SK-N-SH treated with all-trans-retinoic acid at 6 μM for 48 hours (cell line): ENCODE measurements around the gene CABP4.
A peak's percentile ranks its signal among the peaks of the same experiment; 100 is the strongest.

ENCODE experiments used
- ATAC-seq: fragments of 200-7000 bp; cut with Tn5 transposase; 3 replicates; pipeline ENCODE4 v1.9.1; 2020; ENCODE audit warnings: mild to moderate bottlenecking, moderate library complexity
- ARNTL ChIP-seq: fragments of 450-650 bp; formaldehyde crosslinking; IDR thresholded peaks from 2 replicates; pipeline ENCODE4 v1.5.0; 2020; ENCODE audit warnings: low read depth, mild to moderate bottlenecking, moderate library complexity, borderline replicate concordance
- BACH2 ChIP-seq: fragments of 250-450 bp; sonication (Bioruptor Pico); IDR thresholded peaks from 2 replicates; pipeline ENCODE4 v1.9.0; 2021; ENCODE audit warnings: mild to moderate bottlenecking, borderline replicate concordance
- CREB5 ChIP-seq: fragments of 250-450 bp; sonication (Bioruptor Pico); IDR thresholded peaks from 2 replicates; pipeline ENCODE4 v1.5.1; 2020; ENCODE audit warnings: low read depth, mild to moderate bottlenecking, moderate library complexity
- CSDC2 ChIP-seq: fragments of 250-450 bp; sonication (Bioruptor Pico); IDR thresholded peaks from 2 replicates; pipeline ENCODE4 v1.5.0; 2020; ENCODE audit warnings: mild to moderate bottlenecking, moderate library complexity
- ESRRG ChIP-seq: fragments of 250-450 bp; sonication (Bioruptor Pico); IDR thresholded peaks from 2 replicates; pipeline ENCODE4 v1.6.1; 2021; ENCODE audit warnings: mild to moderate bottlenecking
- GLIS3 ChIP-seq: fragments of 250-450 bp; sonication (Bioruptor Pico); IDR thresholded peaks from 2 replicates; pipeline ENCODE4 v1.5.0; 2020; ENCODE audit warnings: mild to moderate bottlenecking, moderate library complexity
- ISL1 ChIP-seq: fragments of 250-450 bp; sonication (Bioruptor Pico); IDR thresholded peaks from 2 replicates; pipeline ENCODE4 v2.1.2; 2022; ENCODE audit warnings: mild to moderate bottlenecking, moderate library complexity
- OSR1 ChIP-seq: fragments of 250-450 bp; sonication (Bioruptor Pico); IDR thresholded peaks from 2 replicates; pipeline ENCODE4 v1.8.0; 2022; ENCODE audit warnings: moderate library complexity, mild to moderate bottlenecking, inconsistent platforms
- PPARA ChIP-seq: fragments of 250-450 bp; sonication (Bioruptor Pico); IDR thresholded peaks from 2 replicates; pipeline ENCODE4 v1.5.0; 2020; ENCODE audit warnings: mild to moderate bottlenecking, borderline replicate concordance
- RARB ChIP-seq: fragments of 250-450 bp; sonication (Bioruptor Pico); IDR thresholded peaks from 2 replicates; pipeline ENCODE4 v1.8.0; 2021; ENCODE audit warnings: mild to moderate bottlenecking, moderate library complexity
- SNAI2 ChIP-seq: fragments of 250-450 bp; sonication (Bioruptor Pico); IDR thresholded peaks from 2 replicates; pipeline ENCODE4 v1.5.0; 2020; ENCODE audit warnings: mild to moderate bottlenecking, moderate library complexity
- TCF4 ChIP-seq: fragments of 250-450 bp; sonication (Bioruptor Pico); IDR thresholded peaks from 2 replicates; pipeline ENCODE4 v1.8.0; 2021; ENCODE audit warnings: mild to moderate bottlenecking, moderate library complexity, borderline replicate concordance
- TOX ChIP-seq: fragments of 250-450 bp; sonication (Bioruptor Pico); IDR thresholded peaks from 2 replicates; pipeline ENCODE4 v1.8.0; 2021; ENCODE audit warnings: mild to moderate bottlenecking, moderate library complexity, borderline replicate concordance
- TSHZ2 ChIP-seq: fragments of 250-450 bp; sonication (Bioruptor Pico); IDR thresholded peaks from 2 replicates; pipeline ENCODE4 v1.5.0; 2020; ENCODE audit warnings: mild to moderate bottlenecking, moderate library complexity
- ZC3H10 ChIP-seq: fragments of 250-450 bp; sonication (Bioruptor Pico); IDR thresholded peaks from 2 replicates; pipeline ENCODE4 v1.5.1; 2021; ENCODE audit warnings: mild to moderate bottlenecking, moderate library complexity
- ZFP3 ChIP-seq: fragments of 250-450 bp; sonication (Bioruptor Pico); IDR thresholded peaks from 2 replicates; pipeline ENCODE4 v1.5.0; 2020; ENCODE audit warnings: mild to moderate bottlenecking, moderate library complexity
- ZFP30 ChIP-seq: fragments of 450-650 bp; formaldehyde crosslinking; IDR thresholded peaks from 2 replicates; pipeline ENCODE4 v1.5.0; 2022; ENCODE audit warnings: mild to moderate bottlenecking, moderate library complexity
- ZNF70 ChIP-seq: fragments of 450-650 bp; formaldehyde crosslinking; IDR thresholded peaks from 2 replicates; pipeline ENCODE4 v1.5.0; 2020; ENCODE audit warnings: mild to moderate bottlenecking, moderate library complexity
- ZNF8 ChIP-seq: fragments of 450-650 bp; formaldehyde crosslinking; IDR thresholded peaks from 2 replicates; pipeline ENCODE4 v1.5.0; 2020; ENCODE audit warnings: mild to moderate bottlenecking, moderate library complexity
- TF ChIP-seq, protein P1 (sequence below): fragments of 250-450 bp; sonication (Bioruptor Pico); IDR thresholded peaks from 2 replicates; pipeline ENCODE4 v1.8.0; 2020; ENCODE audit warnings: mild to moderate bottlenecking, moderate library complexity, borderline replicate concordance

CABP4 gene

GRCh38 chr11:67410984-67411784 is 44.0 kb upstream of the CABP4 start:
- TF ChIP-seq ZFP30 (CRISPR knock-in tag), result no peak
- no peak for TF ChIP-seq ARNTL
- no peak for TF ChIP-seq ESRRG (CRISPR knock-in tag)
- no peak for TF ChIP-seq ZNF70 (CRISPR knock-in tag)
- no peak for TF ChIP-seq BACH2 (CRISPR knock-in tag)
- no peak for TF ChIP-seq CREB5
- TF ChIP-seq CSDC2, result no peak
- no peak for TF ChIP-seq SNAI2
- no peak for TF ChIP-seq TSHZ2 (CRISPR knock-in tag)
- no peak for TF ChIP-seq ZFP3
- TF ChIP-seq, protein P1, sequence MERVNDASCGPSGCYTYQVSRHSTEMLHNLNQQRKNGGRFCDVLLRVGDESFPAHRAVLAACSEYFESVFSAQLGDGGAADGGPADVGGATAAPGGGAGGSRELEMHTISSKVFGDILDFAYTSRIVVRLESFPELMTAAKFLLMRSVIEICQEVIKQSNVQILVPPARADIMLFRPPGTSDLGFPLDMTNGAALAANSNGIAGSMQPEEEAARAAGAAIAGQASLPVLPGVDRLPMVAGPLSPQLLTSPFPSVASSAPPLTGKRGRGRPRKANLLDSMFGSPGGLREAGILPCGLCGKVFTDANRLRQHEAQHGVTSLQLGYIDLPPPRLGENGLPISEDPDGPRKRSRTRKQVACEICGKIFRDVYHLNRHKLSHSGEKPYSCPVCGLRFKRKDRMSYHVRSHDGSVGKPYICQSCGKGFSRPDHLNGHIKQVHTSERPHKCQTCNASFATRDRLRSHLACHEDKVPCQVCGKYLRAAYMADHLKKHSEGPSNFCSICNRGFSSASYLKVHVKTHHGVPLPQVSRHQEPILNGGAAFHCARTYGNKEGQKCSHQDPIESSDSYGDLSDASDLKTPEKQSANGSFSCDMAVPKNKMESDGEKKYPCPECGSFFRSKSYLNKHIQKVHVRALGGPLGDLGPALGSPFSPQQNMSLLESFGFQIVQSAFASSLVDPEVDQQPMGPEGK, result no peak
- TF ChIP-seq OSR1, result no peak
- no peak for TF ChIP-seq TCF4 (CRISPR knock-in tag)
- no peak for TF ChIP-seq ZNF8 (CRISPR knock-in tag)
- TF ChIP-seq ZC3H10, result no peak
- ATAC-seq, result no peak

DNA sequence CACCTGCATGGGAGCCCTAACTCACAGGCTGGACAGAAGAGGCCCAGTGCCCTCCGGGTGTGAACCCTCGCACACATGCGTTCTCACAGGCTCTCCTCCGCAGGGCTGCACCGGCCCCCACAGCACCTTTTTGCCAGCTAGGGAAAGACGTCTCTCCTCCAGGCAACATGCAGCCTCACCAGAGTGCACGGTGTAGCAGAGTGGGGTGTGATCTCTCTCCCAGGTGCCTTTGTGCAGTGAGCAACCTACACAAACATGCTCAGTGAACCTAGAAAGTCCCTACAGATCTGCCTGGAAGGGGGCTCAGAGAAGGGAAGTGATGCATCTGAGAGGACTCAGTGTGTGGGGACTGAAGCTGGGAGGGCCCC is 43.4 kb upstream of the CABP4 start:
- no peak for TF ChIP-seq ZFP3
- no peak for TF ChIP-seq ESRRG (CRISPR knock-in tag)
- no peak for TF ChIP-seq ZNF70 (CRISPR knock-in tag)
- no peak for TF ChIP-seq TCF4 (CRISPR knock-in tag)
- TF ChIP-seq ISL1 (CRISPR knock-in tag), result no peak
- TF ChIP-seq RARB, result no peak
- no peak for ATAC-seq

- TF ChIP-seq GLIS3 (CRISPR knock-in tag), result no peak
- no peak for TF ChIP-seq ZFP30 (CRISPR knock-in tag)
- ATAC-seq, result no peak
These were observed 42.5 kb upstream of the CABP4 start for GRCh38 chr11:67412495-67413179.

- TF ChIP-seq ESRRG (CRISPR knock-in tag), result no peak
- TF ChIP-seq, all 23 proteins: peak for 0
- peak; percentile 10; the same call in 1 of the 3 replicates for ATAC-seq
These were observed 41.8 kb upstream of the CABP4 start for GRCh38 chr11:67413266-67413849.

- no peak for TF ChIP-seq TOX (CRISPR knock-in tag)
- TF ChIP-seq PPARA (CRISPR knock-in tag), result no peak
- ATAC-seq, result no peak
These were observed 39.5 kb upstream of the CABP4 start, which contains the start of gene CARNS1 for GRCh38 chr11:67415501-67416304. TSS of gene CARNS1 (plus strand) at chr11:67415678. CDS start at chr11:67416200, 522 bp downstream.
